ENCODE measurements around the gene GALNT14. TPM values are rescaled to one million over a fixed set of nuclear protein-coding genes. Genes with fewer than 3 reads are reported as not detected.

GALNT14 gene
- total and polyA plus RNA-seq, 9 of the 15 experiments (the other 6 are each of a cell fraction or from before 2014, with no cell fraction given) = 0.11 TPM; not detected in 8

DNA sequence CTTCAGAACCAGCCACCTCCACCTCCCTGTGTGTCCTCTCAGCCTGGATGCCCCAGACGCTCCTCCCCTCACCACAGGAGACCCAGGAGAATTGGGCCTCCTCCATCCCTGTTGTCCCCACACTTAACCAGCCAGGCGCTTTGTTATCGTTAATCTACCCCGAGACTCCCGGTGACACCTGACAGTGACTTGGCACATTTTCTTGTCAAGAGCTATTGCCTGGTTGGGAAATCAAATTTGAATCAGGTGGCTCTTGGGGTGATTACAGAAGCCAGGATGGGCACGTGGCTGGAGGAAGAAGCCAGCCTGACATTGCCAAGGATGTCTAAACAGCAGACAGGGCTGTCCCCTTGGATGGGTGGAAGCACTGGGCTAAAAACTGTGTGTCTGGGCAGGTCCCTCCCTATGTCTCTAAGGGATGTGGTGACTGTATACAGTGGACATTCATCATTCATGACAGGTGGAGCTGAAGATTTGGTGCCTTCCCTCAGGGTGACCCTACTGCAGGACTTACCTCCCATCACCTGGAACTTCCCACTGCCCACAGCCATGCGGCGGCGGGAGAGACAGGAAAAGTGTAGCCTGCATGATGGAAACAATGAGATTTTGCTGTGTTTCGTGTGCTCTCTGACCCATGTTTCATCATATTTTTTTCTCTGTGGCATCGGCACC, 173.8 kb downstream of the GALNT14 start:
- intact Hi-C loops (cut with micrococcal nuclease) = no loop called here
- TF ChIP-seq, protein P1, sequence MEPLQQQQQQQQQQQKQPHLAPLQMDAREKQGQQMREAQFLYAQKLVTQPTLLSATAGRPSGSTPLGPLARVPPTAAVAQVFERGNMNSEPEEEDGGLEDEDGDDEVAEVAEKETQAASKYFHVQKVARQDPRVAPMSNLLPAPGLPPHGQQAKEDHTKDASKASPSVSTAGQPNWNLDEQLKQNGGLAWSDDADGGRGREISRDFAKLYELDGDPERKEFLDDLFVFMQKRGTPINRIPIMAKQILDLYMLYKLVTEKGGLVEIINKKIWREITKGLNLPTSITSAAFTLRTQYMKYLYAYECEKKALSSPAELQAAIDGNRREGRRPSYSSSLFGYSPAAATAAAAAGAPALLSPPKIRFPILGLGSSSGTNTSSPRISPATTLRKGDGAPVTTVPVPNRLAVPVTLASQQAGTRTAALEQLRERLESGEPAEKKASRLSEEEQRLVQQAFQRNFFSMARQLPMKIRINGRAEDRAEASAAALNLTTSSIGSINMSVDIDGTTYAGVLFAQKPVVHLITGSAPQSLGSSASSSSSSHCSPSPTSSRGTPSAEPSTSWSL (CRISPR knock-in tag; IDR thresholded peaks at IDR 0.05; ENCODE audit: borderline replicate concordance) = no peak
- TF ChIP-seq ZNF696 (CRISPR knock-in tag; conservative IDR thresholded peaks at IDR 0.05) (no peak), NR2C1 (IDR thresholded peaks at IDR 0.05) (no peak), NR2C1 (tag; IDR thresholded peaks at IDR 0.05) (no peak), MBD2 (IDR thresholded peaks at IDR 0.05; ENCODE audit: borderline replicate concordance, low read depth) (no peak), CHCHD3 (CRISPR knock-in tag; IDR thresholded peaks at IDR 0.05) (no peak), DIDO1 (tag; IDR thresholded peaks at IDR 0.05; ENCODE audit: low read depth) (no peak), STAG1 (CRISPR knock-in tag; IDR thresholded peaks at IDR 0.05; ENCODE audit: borderline replicate concordance) (no peak), SMC3 (conservative IDR thresholded peaks at IDR 0.05; ENCODE audit: insufficient read depth, low read depth, low read length) (no peak), NFE2 (IDR thresholded peaks at IDR 0.05; ENCODE audit: low read depth) (peak; percentile 48; the same call in 1 of the 2 replicates), TFAM (CRISPR knock-in tag; conservative IDR thresholded peaks at IDR 0.05) (no peak), POLR3G (IDR thresholded peaks at IDR 0.05; ENCODE audit: extremely low read depth, insufficient read length, insufficient replicate concordance) (no peak), MEIS2 (IDR thresholded peaks at IDR 0.05; ENCODE audit: partially characterized antibody) (peak; percentile 30), MAFG (tag; conservative IDR thresholded peaks at IDR 0.05) (peak; percentile 65), ESRRB (CRISPR knock-in tag; IDR thresholded peaks at IDR 0.05; ENCODE audit: borderline replicate concordance) (no peak)
- TF ChIP-seq, protein P2, sequence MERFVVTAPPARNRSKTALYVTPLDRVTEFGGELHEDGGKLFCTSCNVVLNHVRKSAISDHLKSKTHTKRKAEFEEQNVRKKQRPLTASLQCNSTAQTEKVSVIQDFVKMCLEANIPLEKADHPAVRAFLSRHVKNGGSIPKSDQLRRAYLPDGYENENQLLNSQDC (CRISPR knock-in tag; IDR thresholded peaks at IDR 0.05) = no peak
- Histone ChIP-seq H3K4me1 (replicated peaks in 1 of 2; ENCODE audit: control insufficient read depth in 2 of 2, insufficient read depth in 2 of 2, low read length in 2 of 2) (no peaks in the 10 kb centered on the region; a peak in 1 of 5 replicates), H4K20me1 (replicated peaks; ENCODE audit: control insufficient read depth, insufficient read depth, low read length) (peaks cover 6% of the 10 kb centered on the region; the same call in 1 of the 2 replicates), H3K27ac (ENCODE audit: extremely low read depth, low read depth, low read length) (no peak overlapping the region), H3K4me3 (no peak overlapping the region), H3K9ac (ENCODE audit: insufficient read depth in 1 of 2, low read depth in 2 of 2, low read length in 2 of 2) (no peak overlapping the region), H3K79me2 (ENCODE audit: control insufficient read depth, insufficient read depth, low read length) (no peaks in the 10 kb centered on the region), H3K4me2 (ENCODE audit: insufficient read depth, low read length) (no peak overlapping the region), H3K27me3 (ENCODE audit: control insufficient read depth in 2 of 2, insufficient read depth in 2 of 2, low read length in 2 of 2) (peaks cover 3 to 23% of the 10 kb centered on the region in 2 experiments; a peak in 4 of 5 replicates), H3K36me3 (ENCODE audit: control insufficient read depth, insufficient read depth, low read length) (no peaks in the 10 kb centered on the region), H3K9me3 (replicated peaks; ENCODE audit: control insufficient read depth, insufficient read depth, low read depth, low read length) (no peaks in the 10 kb centered on the region), H3K9me1 (ENCODE audit: control insufficient read depth, insufficient read depth, low read length) (no peaks in the 10 kb centered on the region), H2AFZ (ENCODE audit: low read depth, low read length) (no peak overlapping the region)
- ChIA-PET POLR2A (no interaction called here), CTCF (ENCODE audit: low intra/inter-chr PET ratio) (no interaction called here)
- WGBS (ENCODE audit: insufficient coverage, low coverage, missing lambda C conversion rate) = 0% methylated on average over 11 of the region's 11 CpGs
- no peak for FAIRE-seq
- BruUV-seq (replicated peaks) = no TSS peak
- DNase-seq (ENCODE audit: extremely low read depth in 1 of 4, low spot score in 3 of 4) = no peak
- in situ Hi-C loops (cut with MboI) = no loop called here
- no peak for ATAC-seq
